ENCODE results near the gene CYP4F3.
"Not testable (repeated sequence)": the region's sequence is repeated elsewhere in the genome, so short reads cannot be mapped to it uniquely, and the experiment has no call there.

The CYP4F3 gene

DNA sequence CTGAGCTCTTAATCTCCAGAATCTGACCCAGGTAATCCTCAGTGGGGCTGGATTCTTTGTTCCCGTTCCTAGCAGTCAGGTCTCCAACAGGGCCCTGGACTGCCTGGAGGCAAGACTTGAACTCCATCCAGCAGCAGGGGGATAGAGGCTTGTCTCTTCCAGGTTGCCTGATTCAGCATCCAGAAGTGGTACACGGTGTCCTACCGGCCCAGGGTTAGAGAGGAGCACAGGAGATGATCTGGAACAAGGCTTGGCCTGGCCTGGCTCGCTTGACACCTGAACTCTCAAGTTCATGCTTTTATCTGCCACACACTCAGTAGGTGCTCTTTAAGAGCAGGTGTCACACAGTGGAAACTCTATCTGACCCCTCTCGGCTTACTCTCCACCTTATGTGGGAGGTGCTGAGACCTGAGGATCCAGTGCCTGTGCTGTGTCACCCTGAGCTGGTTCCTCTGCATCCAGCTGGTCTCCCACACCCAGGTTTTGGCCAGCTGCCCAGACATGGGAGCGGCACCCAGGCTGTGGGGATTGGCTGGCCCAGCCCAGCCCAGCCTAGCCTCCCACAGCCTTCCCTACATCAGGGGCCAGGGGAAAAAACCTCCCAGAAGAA, at the start of gene CYP4F3:
CYP4F3 (plus strand) TSS at position 604 of the 610 bp plus-strand sequence. CDS start 519 bp downstream, outside the sequence.
- no peak for DNase-seq (ENCODE audit: low read depth in 2 of 2)

GRCh38 chr19:15591796-15592195, 48.9 kb upstream of the CYP4F3 start:
- no peak for DNase-seq (ENCODE audit: low read depth in 2 of 2)

DNA sequence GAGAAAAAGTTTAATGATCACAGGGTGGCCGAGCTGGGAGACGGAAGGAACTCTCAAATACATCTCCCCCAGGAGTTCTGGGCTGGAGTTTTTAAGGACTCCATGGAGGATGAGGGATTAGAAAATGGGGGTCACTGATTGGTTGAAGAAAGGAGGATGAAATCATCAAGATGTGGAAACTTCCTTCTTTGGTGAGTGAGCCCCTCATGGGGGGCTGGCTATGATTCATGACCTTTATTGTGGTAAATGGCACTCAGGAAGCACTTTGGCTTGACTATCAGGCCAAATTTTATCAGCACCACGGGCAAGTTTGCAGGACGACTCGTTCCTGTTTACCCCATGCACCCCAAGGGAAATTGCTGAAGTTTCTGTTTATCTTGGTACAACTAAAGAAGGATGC, 48.2 kb upstream of the CYP4F3 start:
- not testable (repeated sequence) for DNase-seq (ENCODE audit: low read depth in 2 of 2)

DNA sequence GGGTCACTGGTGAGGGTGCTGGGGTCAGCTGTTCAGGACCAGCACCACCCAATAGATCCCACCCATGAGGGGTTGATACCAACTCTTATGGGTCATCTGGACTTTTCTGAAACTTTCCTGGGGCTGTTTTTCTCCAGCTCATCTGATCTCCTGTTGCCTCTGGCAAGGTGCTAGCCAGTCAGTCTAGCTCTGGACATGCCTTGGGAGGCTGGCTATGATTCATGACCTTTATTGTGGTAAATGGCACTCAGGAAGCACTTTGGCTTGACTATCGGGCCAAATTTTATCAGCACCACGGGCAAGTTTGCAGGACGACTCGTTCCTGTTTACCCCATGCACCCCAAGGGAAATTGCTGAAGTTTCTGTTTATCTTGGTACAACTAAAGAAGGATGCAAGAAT, 46.9 kb upstream of the CYP4F3 start:
- DNase-seq (ENCODE audit: low read depth in 2 of 2) = not testable (repeated sequence)

GRCh38 chr19:15595069-15595468, 45.6 kb upstream of the CYP4F3 start:
- DNase-seq (ENCODE audit: low read depth in 2 of 2) = no peak

GRCh38 chr19:15607978-15608925, 32.4 kb upstream of the CYP4F3 start:
- not testable (repeated sequence) for DNase-seq (ENCODE audit: low read depth in 2 of 2)

DNA sequence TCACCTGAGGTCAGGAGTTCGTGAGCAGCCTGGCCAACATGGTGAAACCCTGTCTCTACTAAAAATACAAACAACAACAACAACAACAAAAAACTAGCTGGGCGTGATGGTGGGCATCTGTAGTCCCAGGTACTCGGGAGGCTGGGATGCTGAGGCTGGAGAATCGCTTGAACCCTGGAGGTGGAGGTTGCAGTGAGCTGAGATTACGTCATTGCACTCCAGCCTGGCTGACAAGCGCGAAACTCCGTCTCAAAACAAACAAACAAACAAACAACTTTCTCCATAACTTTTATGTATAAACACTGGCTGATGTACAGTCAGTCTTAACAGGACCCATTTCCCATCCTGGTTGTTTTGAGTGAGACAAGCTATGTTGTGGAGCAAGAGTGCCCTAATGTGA, 31.4 kb upstream of the CYP4F3 start:
- no peak for DNase-seq (ENCODE audit: low read depth in 2 of 2)

DNA sequence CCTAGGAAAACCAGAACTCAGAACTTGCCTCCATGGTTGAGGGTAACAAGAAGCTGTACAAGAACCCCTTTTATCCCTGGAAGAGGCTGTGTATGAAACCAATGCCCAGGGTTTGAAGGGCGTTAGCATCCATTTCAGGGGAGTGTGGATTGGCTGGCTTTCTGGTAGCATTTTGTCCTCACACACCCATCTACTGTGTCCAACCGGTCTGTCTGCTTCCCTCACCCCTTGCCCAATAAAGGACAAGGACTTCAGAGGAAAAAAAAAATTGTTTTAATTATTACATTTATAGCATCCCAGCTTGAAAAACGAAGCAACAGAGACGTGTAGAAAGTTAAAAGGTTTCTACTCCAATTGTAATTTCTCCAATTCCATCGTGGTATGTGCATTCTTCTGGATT, 28.4 kb upstream of the CYP4F3 start:
- DNase-seq (ENCODE audit: low read depth in 2 of 2) = no peak

- no peak for DNase-seq (ENCODE audit: low read depth in 2 of 2)
Measured at GRCh38 chr19:15613338-15613737, 27.4 kb upstream of the CYP4F3 start.

DNA sequence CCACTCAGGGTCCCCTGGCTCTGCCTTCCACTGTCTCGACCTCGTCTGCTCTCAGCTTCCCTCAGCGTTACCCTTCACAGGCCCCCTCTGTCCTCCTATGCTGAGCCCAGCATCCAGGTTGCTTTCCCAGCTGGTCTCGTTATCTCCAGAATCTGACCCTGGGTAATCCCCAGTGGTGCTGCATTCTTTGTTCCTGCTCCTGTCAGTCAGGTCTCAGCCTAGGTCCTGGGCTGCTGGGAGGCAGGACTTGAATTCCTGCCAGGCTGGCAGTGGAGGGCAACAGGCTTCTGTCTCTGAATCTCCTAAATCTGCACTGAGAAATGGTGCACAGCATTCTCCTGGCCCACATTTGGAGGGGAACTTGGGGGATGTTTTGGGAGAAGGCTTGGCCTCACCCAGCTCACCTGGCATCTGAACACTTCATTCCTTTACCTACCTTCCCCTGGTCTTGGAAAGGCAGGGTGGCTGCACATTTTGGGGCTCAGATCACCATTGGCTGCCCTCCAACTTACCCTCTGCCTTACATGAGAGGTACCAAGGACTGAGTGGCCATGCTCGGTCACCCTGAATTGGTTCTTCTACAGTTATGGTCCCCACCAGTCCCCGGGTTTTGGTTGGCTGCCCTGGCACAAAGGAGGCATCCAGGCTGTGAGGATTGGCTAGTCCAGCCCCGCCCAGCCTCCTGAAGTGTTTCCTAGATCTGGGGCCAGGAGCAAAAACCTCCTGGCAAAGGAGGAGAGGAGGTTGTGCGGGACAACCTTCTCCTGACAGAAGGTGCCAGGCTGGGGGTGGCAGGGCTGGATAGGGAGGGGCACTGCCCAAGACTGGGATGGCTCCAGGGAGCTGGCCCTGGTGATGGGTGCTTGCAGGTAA, 26.0 kb upstream of the CYP4F3 start, which contains the start of gene CYP4F8:
CYP4F8 (plus strand) TSS at position 712 of the 873 bp plus-strand sequence. CDS start 399 bp downstream, outside the sequence.
- DNase-seq (ENCODE audit: low read depth in 2 of 2) = no peak

DNA sequence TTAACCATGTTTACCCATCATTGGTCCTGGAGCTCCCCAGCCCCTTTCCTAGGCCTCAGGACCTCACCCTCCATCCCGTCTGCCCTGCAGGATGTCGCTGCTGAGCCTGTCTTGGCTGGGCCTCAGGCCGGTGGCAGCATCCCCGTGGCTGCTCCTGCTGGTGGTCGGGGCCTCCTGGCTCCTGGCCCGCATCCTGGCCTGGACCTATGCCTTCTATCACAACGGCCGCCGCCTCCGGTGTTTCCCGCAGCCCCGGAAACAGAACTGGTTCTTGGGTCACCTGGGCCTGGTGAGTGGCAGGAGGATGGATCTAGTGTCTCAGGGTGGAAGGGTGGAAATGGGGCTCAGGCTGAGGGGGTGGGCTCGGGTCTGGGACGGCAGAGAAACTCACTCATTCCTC, 25.2 kb upstream of the CYP4F3 start:
- no peak for DNase-seq (ENCODE audit: low read depth in 2 of 2)

DNA sequence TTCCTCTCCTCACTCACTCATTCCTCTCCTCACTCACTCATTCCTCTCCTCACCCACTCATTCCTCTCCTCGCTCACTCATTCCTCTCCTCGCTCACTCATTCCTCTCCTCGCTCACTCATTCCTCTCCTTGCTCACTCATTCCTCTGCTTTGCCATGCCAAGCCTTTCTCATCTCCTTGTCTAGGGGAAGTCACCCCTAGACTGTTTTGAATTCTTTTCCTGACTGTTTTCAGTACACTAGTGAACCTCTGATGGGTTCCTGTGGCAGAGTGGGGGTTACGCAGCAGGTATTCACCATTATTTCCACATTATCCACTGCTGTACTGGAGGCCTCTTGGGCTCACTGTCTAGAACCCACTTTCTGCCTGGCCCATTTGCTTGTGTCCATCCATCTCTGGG, 24.5 kb upstream of the CYP4F3 start:
- no peak for DNase-seq (ENCODE audit: low read depth in 2 of 2)

DNA sequence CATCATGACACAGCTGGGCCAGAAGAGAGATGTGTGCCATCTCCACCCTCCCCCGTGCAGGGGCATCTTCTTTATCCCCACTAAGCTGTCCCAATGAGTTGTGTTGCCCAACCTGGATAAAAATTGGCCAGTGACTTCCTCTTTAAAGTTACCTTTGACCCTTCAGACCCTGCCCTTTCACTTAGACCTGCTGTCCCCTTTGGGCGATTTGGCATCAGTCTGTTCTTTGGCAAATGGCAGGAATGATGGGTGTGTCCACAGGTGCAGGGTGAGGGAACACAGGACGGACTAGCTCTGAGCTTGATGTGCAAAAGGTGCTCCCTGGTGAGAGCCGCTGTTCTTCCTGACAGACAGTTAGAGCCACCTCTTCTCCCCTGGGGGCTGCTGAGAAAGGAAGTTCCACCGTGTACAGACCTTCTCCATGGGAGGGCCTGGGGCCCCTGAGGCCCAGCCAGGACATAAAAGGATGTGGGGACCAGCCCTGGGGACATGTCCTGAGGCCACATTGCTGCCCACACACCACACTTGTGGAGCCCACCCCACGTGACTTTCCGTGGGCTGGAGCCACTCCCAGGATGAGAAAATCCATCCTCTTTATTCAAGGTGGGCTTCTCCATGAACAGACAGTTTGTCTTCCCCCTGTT, 23.9 kb upstream of the CYP4F3 start:
- DNase-seq (ENCODE audit: low read depth in 2 of 2) = no peak

DNA sequence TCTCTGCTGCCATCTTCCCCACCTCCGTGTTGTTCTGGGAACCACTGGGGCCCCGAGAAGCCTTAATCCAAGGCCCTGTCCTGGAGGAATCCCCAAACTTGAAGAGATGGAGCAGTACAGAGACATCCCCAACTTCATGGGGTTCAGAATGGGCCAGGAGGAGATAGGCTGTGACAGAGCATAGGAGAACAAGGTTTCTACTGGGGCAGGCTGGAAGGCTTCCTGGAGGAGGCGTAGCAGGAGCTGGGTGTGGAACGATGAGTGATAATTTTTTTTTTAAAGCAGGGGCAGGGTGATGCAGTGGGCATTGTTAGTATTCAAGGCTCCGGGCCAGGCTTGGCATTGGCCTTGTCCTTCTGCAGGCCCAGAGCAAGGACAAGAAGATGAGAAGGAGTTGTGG, 22.4 kb upstream of the CYP4F3 start:
- DNase-seq (ENCODE audit: low read depth in 2 of 2) = no peak

- DNase-seq (ENCODE audit: low read depth in 2 of 2) = no peak
Measured at GRCh38 chr19:15621801-15622200, 18.9 kb upstream of the CYP4F3 start.

GRCh38 chr19:15622991-15623390, 17.7 kb upstream of the CYP4F3 start:
- DNase-seq (ENCODE audit: low read depth in 2 of 2) = no peak

GRCh38 chr19:15623711-15624318, 16.9 kb upstream of the CYP4F3 start:
- DNase-seq (ENCODE audit: low read depth in 2 of 2) = no peak

GRCh38 chr19:15628236-15629002, 12.3 kb upstream of the CYP4F3 start:
- no peak for DNase-seq (ENCODE audit: low read depth in 2 of 2)

DNA sequence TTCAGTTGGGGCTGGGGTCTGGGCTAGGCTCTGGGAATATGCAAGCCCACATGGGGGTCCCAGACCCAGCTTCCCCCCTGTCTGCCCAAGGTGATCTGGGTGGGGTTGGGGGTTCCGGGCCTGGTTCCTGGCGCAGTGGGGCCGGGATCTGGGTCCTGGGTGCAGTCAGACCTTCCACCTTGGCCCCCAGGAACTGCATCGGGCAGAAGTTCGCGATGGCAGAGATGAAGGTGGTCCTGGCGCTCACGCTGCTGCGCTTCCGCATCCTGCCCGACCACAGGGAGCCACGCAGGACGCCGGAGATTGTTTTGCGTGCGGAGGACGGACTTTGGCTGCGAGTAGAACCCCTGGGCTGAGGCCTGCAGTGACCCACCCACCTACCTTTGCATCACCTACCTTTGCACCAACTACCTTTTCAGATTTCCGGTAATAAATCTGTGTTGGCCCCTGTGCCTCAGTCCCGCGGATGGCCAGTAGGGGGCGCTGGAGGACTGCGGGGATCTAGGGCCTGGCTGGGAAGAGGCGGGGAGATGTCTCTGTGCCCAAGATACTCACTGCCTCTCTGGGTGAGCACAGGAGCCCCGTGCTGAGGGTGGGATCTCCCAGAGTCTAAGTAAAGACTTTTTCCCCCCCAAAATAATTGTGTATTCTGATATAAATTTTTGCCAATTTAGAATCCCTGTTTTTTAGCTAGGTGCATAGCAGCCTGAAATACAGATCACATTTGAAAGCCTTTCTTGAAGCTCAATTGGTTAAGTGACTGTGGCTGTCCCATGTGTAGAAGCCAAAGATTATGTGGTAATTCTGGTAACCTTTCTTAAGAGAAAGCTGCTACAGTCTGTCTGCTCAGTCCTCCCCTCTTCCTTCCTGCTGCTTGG, 11.5 kb upstream of the CYP4F3 start:
- peak; percentile 79 to 87 for DNase-seq (ENCODE audit: low read depth in 2 of 2)

Data from stimulated activated CD8-positive, alpha-beta memory T cell treated with anti-CD3 and anti-CD28 coated beads, Interleukin-2, amount 100 ng/mL, for 48 hours (primary cell).